Fibroblast of lung (primary cell): ENCODE measurements around the gene EEF2. TPM values are rescaled to one million over a fixed set of nuclear protein-coding genes. Genes with fewer than 3 reads are reported as not detected.
"Not testable (repeated sequence)": the region's sequence is repeated elsewhere in the genome, so short reads cannot be mapped to it uniquely, and the experiment has no call there.

Experiments
- DNase-seq, 2 donors: peaks; one replicate each; pipeline versions ENCODE4 v3.0.0 to v3.0.0-alpha.2; 2010; ENCODE audit warnings: low read depth in 2 of 2
- H2AFZ ChIP-seq: 2 replicates; pipeline ENCODE4 v1.5.1; 2012; ENCODE audit warnings: low read length, control low read depth, inconsistent platforms
- H3K27ac ChIP-seq: 2 replicates; pipeline ENCODE4 v1.5.1; 2011; ENCODE audit warnings: low read length, control low read depth; ENCODE audit not compliant: insufficient read depth
- H3K27me3 ChIP-seq: 2 replicates; pipeline ENCODE4 v1.5.1; 2011; ENCODE audit warnings: mild to moderate bottlenecking, low read length; ENCODE audit not compliant: control insufficient read depth, insufficient read depth
- H3K36me3 ChIP-seq: 2 replicates; pipeline ENCODE4 v1.5.1; 2011; ENCODE audit warnings: low read length; ENCODE audit not compliant: control insufficient read depth, insufficient read depth
- H3K4me1 ChIP-seq: 2 replicates; pipeline ENCODE4 v1.5.1; 2011; ENCODE audit warnings: low read length; ENCODE audit not compliant: control insufficient read depth, insufficient read depth; ENCODE audit errors: extremely low read depth
- H3K4me2 ChIP-seq: 2 replicates; pipeline ENCODE4 v1.5.1; 2011; ENCODE audit warnings: low read length, control low read depth; ENCODE audit not compliant: insufficient read depth; ENCODE audit errors: extremely low read depth
- H3K4me3 ChIP-seq, 4 experiments: fragments of 200-600 bp in 1 of 4; sonication (generic) in 1 of 4; replicated peaks in 1 of 4; 2 replicates each; pipeline ENCODE4 v1.5.1; 2011 to 2016; ENCODE audit warnings: low read length in 4 of 4, low read depth in 3 of 4, mild to moderate bottlenecking in 3 of 4, control low read depth in 2 of 4, inconsistent platforms in 1 of 4, mixed read lengths in 1 of 4; ENCODE audit not compliant: insufficient read depth in 1 of 4; ENCODE audit errors: control extremely low read depth in 1 of 4
- H3K79me2 ChIP-seq: 2 replicates; pipeline ENCODE4 v1.5.1; 2012; ENCODE audit warnings: mild to moderate bottlenecking, low read length, inconsistent platforms; ENCODE audit not compliant: control insufficient read depth, insufficient read depth
- H3K9ac ChIP-seq: 2 replicates; pipeline ENCODE4 v1.5.1; 2011; ENCODE audit warnings: mild to moderate bottlenecking, low read length, control low read depth; ENCODE audit not compliant: insufficient read depth
- H3K9me3 ChIP-seq: 2 replicates; pipeline ENCODE4 v1.5.1; 2012; ENCODE audit warnings: low read depth, low read length; ENCODE audit not compliant: control insufficient read depth, insufficient read depth
- H4K20me1 ChIP-seq: 2 replicates; pipeline ENCODE4 v1.5.1; 2011; ENCODE audit warnings: low read length; ENCODE audit not compliant: control insufficient read depth, insufficient read depth; ENCODE audit errors: extremely low read depth
- CTCF ChIP-seq, 2 donors: IDR thresholded peaks in 1 of 2; conservative IDR thresholded peaks in 1 of 2; 1 replicate in 1 of 2; 2 replicates in 1 of 2; pipeline ENCODE4 v1.5.1; 2011 to 2012; ENCODE audit warnings: low read length in 2 of 2, control low read depth in 1 of 2, inconsistent platforms in 1 of 2, low read depth in 1 of 2, mild to moderate bottlenecking in 1 of 2
- EZH2 ChIP-seq: IDR thresholded peaks from 2 replicates; pipeline ENCODE4 v1.5.1; 2012; ENCODE audit warnings: low read length, control low read depth, mild to moderate bottlenecking; ENCODE audit errors: missing control alignments
- polyA plus RNA-seq, 2 donors: library from polyadenylated mRNA; depleted of rRNA in 1 of 2; stranded (reverse) in 1 of 2; unstranded in 1 of 2; fragments of >200 nt; gene quantifications; 2 replicates each; pipeline ENCODE4 v1.2.1, GENCODE V29; 2011 to 2012; ENCODE audit warnings: missing spikeins in 1 of 2
- total RNA-seq: library from RNA; depleted of rRNA; stranded (reverse); fragments of >200 nt; gene quantifications from 2 replicates; pipeline ENCODE4 v1.2.1, GENCODE V29; 2014

EEF2 gene
- total and polyA plus RNA-seq, 2 donors (not counting 1 experiment from before 2014, with no cell fraction given) = 976 to 2,646 TPM

GRCh38 chr19:3945838-3946237 lies 39.4 kb downstream of the EEF2 start:
- no peaks in the 10 kb centered on the region for H3K27me3 ChIP-seq
- no peak overlapping the region for H3K27ac ChIP-seq
- no peak overlapping the region for H3K9ac ChIP-seq
- no peaks in the 10 kb centered on the region for H4K20me1 ChIP-seq
- TF ChIP-seq CTCF (conservative IDR thresholded peaks at IDR 0.05 in 1 of 2, IDR thresholded peaks at IDR 0.05 in 1 of 2; ENCODE audit: low read depth in 1 of 2, low read length in 2 of 2) = no peak
- TF ChIP-seq EZH2 = no peak
- no peak overlapping the region for H3K4me3 ChIP-seq
- no peak overlapping the region for H3K4me2 ChIP-seq
- H3K36me3 ChIP-seq = no peaks in the 10 kb centered on the region
- no peaks in the 10 kb centered on the region for H3K4me1 ChIP-seq
- DNase-seq = peak in 1 of 2 donors; percentile 16
- H3K79me2 ChIP-seq = no peaks in the 10 kb centered on the region
- H2AFZ ChIP-seq = no peak overlapping the region
- no peaks in the 10 kb centered on the region for H3K9me3 ChIP-seq

- Histone ChIP-seq H3K4me2 (no peak overlapping the region), H3K27ac (no peak overlapping the region), H3K27me3 (no peaks in the 10 kb centered on the region), H2AFZ (no peak overlapping the region), H3K36me3 (no peaks in the 10 kb centered on the region), H3K79me2 (no peaks in the 10 kb centered on the region), H3K4me3 (no peak overlapping the region), H3K9ac (no peak overlapping the region), H4K20me1 (no peaks in the 10 kb centered on the region), H3K4me1 (no peaks in the 10 kb centered on the region), H3K9me3 (no peaks in the 10 kb centered on the region)
- no peak for DNase-seq
- no peak for TF ChIP-seq EZH2
- TF ChIP-seq CTCF (conservative IDR thresholded peaks at IDR 0.05 in 1 of 2, IDR thresholded peaks at IDR 0.05 in 1 of 2; ENCODE audit: low read depth in 1 of 2, low read length in 2 of 2) = no peak
Observed at GRCh38 chr19:3944018-3944721, 41.1 kb downstream of the EEF2 start.

- no peaks in the 10 kb centered on the region for H4K20me1 ChIP-seq
- TF ChIP-seq EZH2 (no peak), CTCF (conservative IDR thresholded peaks at IDR 0.05 in 1 of 2, IDR thresholded peaks at IDR 0.05 in 1 of 2; ENCODE audit: low read depth in 1 of 2, low read length in 2 of 2) (no peak)
- no peak overlapping the region for H3K9ac ChIP-seq
- H3K36me3 ChIP-seq = no peaks in the 10 kb centered on the region
- H3K27ac ChIP-seq = no peak overlapping the region
- no peaks in the 10 kb centered on the region for H3K27me3 ChIP-seq
- H2AFZ ChIP-seq = no peak overlapping the region
- H3K4me1 ChIP-seq = no peaks in the 10 kb centered on the region
- H3K4me3 ChIP-seq = no peak overlapping the region
- no peaks in the 10 kb centered on the region for H3K9me3 ChIP-seq
- DNase-seq = no peak
- no peaks in the 10 kb centered on the region for H3K79me2 ChIP-seq
- H3K4me2 ChIP-seq = no peak overlapping the region
Observed at GRCh38 chr19:3942790-3943409, 42.4 kb downstream of the EEF2 start.

GRCh38 chr19:3938300-3938950 lies 46.8 kb downstream of the EEF2 start:
- DNase-seq, H3K9ac ChIP-seq, H3K4me3 ChIP-seq, H3K4me1 ChIP-seq, H3K27me3 ChIP-seq, H3K79me2 ChIP-seq, H2AFZ ChIP-seq, H4K20me1 ChIP-seq, H3K36me3 ChIP-seq, H3K9me3 ChIP-seq, H3K27ac ChIP-seq, H3K4me2 ChIP-seq: not testable (repeated sequence)
